SK-N-SH (cell line): ENCODE data around the gene TAGLN2. TPM values are rescaled to one million over a fixed set of nuclear protein-coding genes. Genes with fewer than 3 reads are reported as not detected.
"Not testable (repeated sequence)": the region's sequence is repeated elsewhere in the genome, so short reads cannot be mapped to it uniquely, and the experiment has no call there.

Experiments used
- CTCF ChIA-PET: fragments of 300-600, 350-600 bp; formaldehyde crosslinking; extraction: SDS; loops from one replicate; lab custom pipeline; 2021; lab: Yijun Ruan, JAX
- POLR2A ChIA-PET: fragments of 350-600 bp; sonication (Branson Sonifier 250); formaldehyde crosslinking; extraction: SDS; loops from one replicate; lab custom pipeline; 2020; ENCODE audit warnings: antibody characterized with exemption, inconsistent platforms; lab: Yijun Ruan, JAX
- DNase-seq: peaks from one replicate; pipeline ENCODE4 v3.0.0; 2012
- H2AFZ ChIP-seq: fragments of 200-600 bp; sonication (generic); 2 replicates; pipeline ENCODE4 v1.8.1; 2016; ENCODE audit warnings: antibody characterized with exemption, mild to moderate bottlenecking, low read depth
- H3F3A ChIP-seq: fragments of 200-600 bp; sonication (generic); replicated peaks from 2 replicates; pipeline ENCODE3; 2016; ENCODE audit warnings: antibody characterized with exemption, mild to moderate bottlenecking; ENCODE audit not compliant: insufficient read depth
- H3K27ac ChIP-seq, 2 experiments: fragments of 200-500 bp in 1 of 2; fragments of 200-600 bp in 1 of 2; sonication (Bioruptor generic) in 1 of 2; sonication (generic), shearing (Covaris generic) in 1 of 2; 2 replicates each; pipeline versions ENCODE4 v1.5.1 to v1.6.1; 2014 to 2016; ENCODE audit warnings: low read depth in 2 of 2, inconsistent platforms in 1 of 2, low read length in 1 of 2, mild to moderate bottlenecking in 1 of 2, mixed read lengths in 1 of 2
- H3K27me3 ChIP-seq: fragments of 200-600 bp; sonication (generic), shearing (Covaris generic); 2 replicates; pipeline ENCODE4 v1.6.1; 2016; ENCODE audit warnings: mixed run types; ENCODE audit not compliant: insufficient read depth
- H3K36me3 ChIP-seq, 2 experiments: fragments of 200-500 bp in 1 of 2; fragments of 200-600 bp in 1 of 2; sonication (Bioruptor generic) in 1 of 2; sonication (generic) in 1 of 2; replicated peaks in 1 of 2; 2 replicates each; pipeline versions ENCODE3 to v1.5.1; 2014 to 2016; ENCODE audit warnings: low read length in 1 of 2, mild to moderate bottlenecking in 1 of 2; ENCODE audit not compliant: insufficient read depth in 2 of 2, control insufficient read depth in 1 of 2
- H3K4me1 ChIP-seq, 2 experiments: fragments of 200-500 bp in 1 of 2; fragments of 200-600 bp in 1 of 2; sonication (Bioruptor generic) in 1 of 2; sonication (generic), shearing (Covaris generic) in 1 of 2; 2 replicates each; pipeline versions ENCODE4 v1.5.1 to v1.6.1; 2014 to 2016; ENCODE audit warnings: low read depth in 1 of 2, low read length in 1 of 2, mixed run types in 1 of 2; ENCODE audit not compliant: insufficient read depth in 2 of 2, control insufficient read depth in 1 of 2
- H3K4me2 ChIP-seq: fragments of 200-600 bp; sonication (generic), shearing (Covaris generic); 2 replicates; pipeline ENCODE4 v1.6.1; 2017; ENCODE audit warnings: mixed run types
- H3K4me3 ChIP-seq, 2 experiments: fragments of 200-500 bp in 1 of 2; fragments of 200-600 bp in 1 of 2; sonication (Bioruptor generic) in 1 of 2; sonication (generic), shearing (Covaris generic) in 1 of 2; 2 replicates each; pipeline versions ENCODE4 v1.5.1 to v1.8.1; 2014 to 2016; ENCODE audit warnings: low read depth in 2 of 2, inconsistent platforms in 1 of 2, low read length in 1 of 2, mild to moderate bottlenecking in 1 of 2, mixed read lengths in 1 of 2, moderate library complexity in 1 of 2
- H3K79me2 ChIP-seq: fragments of 200-600 bp; sonication (generic); 2 replicates; pipeline ENCODE4 v1.8.1; 2017; ENCODE audit warnings: mild to moderate bottlenecking; ENCODE audit not compliant: insufficient read depth
- H3K9ac ChIP-seq: fragments of 200-600 bp; sonication (generic); 2 replicates; pipeline ENCODE4 v1.6.1; 2017; ENCODE audit warnings: mixed run types
- H3K9me2 ChIP-seq: fragments of 200-600 bp; sonication (generic); 2 replicates; pipeline ENCODE4 v1.6.1; 2017; ENCODE audit warnings: mixed run types
- H3K9me3 ChIP-seq: fragments of 200-600 bp; sonication (generic); 2 replicates; pipeline ENCODE4 v1.6.1; 2017; ENCODE audit warnings: mixed run types, mild to moderate bottlenecking, moderate library complexity
- H4K20me1 ChIP-seq: fragments of 200-600 bp; sonication (generic); 2 replicates; pipeline ENCODE4 v1.6.1; 2017; ENCODE audit warnings: mild to moderate bottlenecking, mixed run types; ENCODE audit not compliant: insufficient read depth
- ELF1 ChIP-seq: IDR thresholded peaks from 2 replicates; pipeline ENCODE4 v1.4.0; 2012
- EP300 ChIP-seq, 2 experiments: IDR thresholded peaks; 2 replicates each; pipeline versions ENCODE4 v1.4.0 to v1.6.1; 2012; ENCODE audit warnings: borderline replicate concordance in 1 of 2, low read depth in 1 of 2, low read length in 1 of 2
- GATA2 ChIP-seq: sonication (generic); formaldehyde crosslinking; IDR thresholded peaks from 2 replicates; pipeline ENCODE4 v1.5.0; 2020; ENCODE audit warnings: mild to moderate bottlenecking, missing genetic modification reagents
- NFIC ChIP-seq: IDR thresholded peaks from 2 replicates; pipeline ENCODE4 v1.4.0; 2012; ENCODE audit warnings: borderline replicate concordance
- RFX5 ChIP-seq: IDR thresholded peaks from 2 replicates; pipeline ENCODE4 v1.6.1; 2012; ENCODE audit warnings: mild to moderate bottlenecking, improper control_type of control experiment, low read length
- RXRA ChIP-seq: IDR thresholded peaks from 2 replicates; pipeline ENCODE4 v1.4.0; 2012; ENCODE audit warnings: low read depth, mild to moderate bottlenecking, borderline replicate concordance
- SIN3A ChIP-seq: IDR thresholded peaks from 2 replicates; pipeline ENCODE4 v1.6.1; 2012; ENCODE audit warnings: low read depth, mild to moderate bottlenecking, low read length, moderate library complexity, borderline replicate concordance
- TCF12 ChIP-seq: IDR thresholded peaks from 2 replicates; pipeline ENCODE4 v1.4.0; 2012
- WGBS: methylation state at CpG from one replicate; pipeline ENCODE4 v1.1.6; 2017; ENCODE audit warnings: low lambda C conversion rate; 5-methylcytosine and 5-hydroxymethylcytosine counted together
- polyA plus RNA-seq, 3 experiments: library from polyadenylated mRNA; depleted of rRNA; stranded (reverse); fragments of >200 nt; gene quantifications; 2 replicates each; pipeline ENCODE4 v1.2.3, GENCODE V29; 2012
- TF ChIP-seq, protein P1 (sequence below): fragments of 150-350 bp; IDR thresholded peaks from 2 replicates; pipeline ENCODE4 v1.6.1; 2017; ENCODE audit warnings: antibody characterized with exemption, low read length, low read depth, borderline replicate concordance
- TF ChIP-seq, protein P2 (sequence below): IDR thresholded peaks from 2 replicates; pipeline ENCODE4 v1.4.0; 2012; ENCODE audit warnings: low read depth, borderline replicate concordance

The TAGLN2 gene
- polyA plus RNA-seq, 1 of the 3 experiments (the other 2 are of a cell fraction) = 646 TPM

- ChIA-PET POLR2A (interaction anchor here (0.5 kb wide), 1 partner anchor 129 kb away, joined by 3 read pairs; no protein-coding TSS in a partner anchor), CTCF (interaction anchor here (0.9 to 1.7 kb wide), 4 partner anchors 10 to 105 kb away, joined by 3 to 5 read pairs (median 4); no protein-coding TSS in a partner anchor)
- no peaks in the 10 kb centered on the region for H3K27me3 ChIP-seq
These were observed 24.4 kb downstream of the TAGLN2 start for GRCh38 chr1:159900755-159901360.

DNA sequence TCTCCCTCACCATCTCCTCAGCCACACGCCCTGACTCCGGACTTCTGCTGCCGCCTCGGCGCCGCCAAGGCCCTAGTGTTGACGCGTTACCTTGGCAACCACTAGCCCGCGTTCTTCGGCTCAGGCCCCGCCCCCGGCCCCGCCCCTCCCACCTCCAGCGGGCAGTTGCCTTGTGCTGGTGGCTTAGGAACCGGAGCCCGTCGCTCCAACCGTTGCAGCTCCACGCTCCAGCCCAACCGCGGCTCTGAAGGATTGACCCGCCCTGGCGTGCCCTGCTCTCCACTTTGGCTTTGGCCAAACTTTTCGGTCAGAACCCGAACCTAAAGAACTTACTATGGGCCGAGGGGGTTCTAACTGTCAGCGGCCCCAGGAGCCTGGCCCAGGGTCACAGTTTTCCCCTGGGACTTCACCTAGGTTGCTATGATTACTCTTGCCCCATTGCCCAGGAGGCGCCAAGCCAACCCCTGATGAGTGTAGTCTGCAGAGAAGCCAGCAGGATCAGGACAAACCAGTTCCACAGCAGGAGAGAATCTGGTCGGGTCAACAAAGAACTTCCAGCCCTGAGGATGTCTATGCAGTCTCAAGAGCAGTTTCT is 25.1 kb downstream of the TAGLN2 start, which contains the start of gene CFAP45:
CFAP45 (minus strand) TSS at position 80 of the 595 bp plus-strand sequence; CDS start at position 13, 67 bp downstream.
- no peak within 1 kb of the TSS for H2AFZ ChIP-seq
- H3K4me1 ChIP-seq = 0 out of 4 replicates have a peak, but pooled peaks cover 0 to 7% of the 10 kb centered on the region in 2 experiments
- no peak for DNase-seq
- no peaks in the 10 kb centered on the region for H3K36me3 ChIP-seq
- H3K27ac ChIP-seq = no peak within 1 kb of the TSS
- H3K4me2 ChIP-seq = no peak within 1 kb of the TSS
- ChIA-PET CTCF (interaction anchor here (0.9 to 1.7 kb wide), 4 partner anchors 9 to 106 kb away, joined by 3 to 5 read pairs (median 4); no protein-coding TSS in a partner anchor), POLR2A (interaction anchor here (0.5 kb wide), 1 partner anchor 130 kb away, joined by 3 read pairs; no protein-coding TSS in a partner anchor)
- no peaks in the 10 kb centered on the region for H3K79me2 ChIP-seq
- H3K9me2 ChIP-seq = no peaks in the 10 kb centered on the region
- no peak for TF ChIP-seq NFIC
- no peak for TF ChIP-seq RXRA
- WGBS = 71% methylated on average over 30 of the region's 30 CpGs
- H3K4me3 ChIP-seq = no peak within 1 kb of the TSS
- no peaks in the 10 kb centered on the region for H3K27me3 ChIP-seq
- no peaks in the 10 kb centered on the region for H4K20me1 ChIP-seq
- no peaks in the 10 kb centered on the region for H3K9me3 ChIP-seq
- H3F3A ChIP-seq = no peaks in the 10 kb centered on the region
- no peak within 1 kb of the TSS for H3K9ac ChIP-seq

More at GRCh38 chr1:159900755-159901360, 24.4 kb downstream of the TAGLN2 start:
- no peak overlapping the region for H2AFZ ChIP-seq
- H3K4me2 ChIP-seq = no peak overlapping the region
- H3K36me3 ChIP-seq = no peaks in the 10 kb centered on the region
- H3K9me3 ChIP-seq = no peaks in the 10 kb centered on the region
- no peak overlapping the region for H3K4me3 ChIP-seq
- no peak for DNase-seq
- H3K4me1 ChIP-seq = 0 out of 4 replicates have a peak, but pooled peaks cover 0 to 7% of the 10 kb centered on the region in 2 experiments
- H4K20me1 ChIP-seq = no peaks in the 10 kb centered on the region
- whole genome bisulfite sequencing = 78% methylated on average over 2 of the region's 2 CpGs
- TF ChIP-seq, protein P1, sequence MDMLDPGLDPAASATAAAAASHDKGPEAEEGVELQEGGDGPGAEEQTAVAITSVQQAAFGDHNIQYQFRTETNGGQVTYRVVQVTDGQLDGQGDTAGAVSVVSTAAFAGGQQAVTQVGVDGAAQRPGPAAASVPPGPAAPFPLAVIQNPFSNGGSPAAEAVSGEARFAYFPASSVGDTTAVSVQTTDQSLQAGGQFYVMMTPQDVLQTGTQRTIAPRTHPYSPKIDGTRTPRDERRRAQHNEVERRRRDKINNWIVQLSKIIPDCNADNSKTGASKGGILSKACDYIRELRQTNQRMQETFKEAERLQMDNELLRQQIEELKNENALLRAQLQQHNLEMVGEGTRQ = no peak
- TF ChIP-seq ELF1 (no peak), GATA2 (CRISPR knock-in tag) (no peak), SIN3A (no peak), TCF12 (no peak), RFX5 (no peak), EP300 (IDR thresholded peaks at IDR 0.05; ENCODE audit: borderline replicate concordance in 1 of 2, low read depth in 1 of 2, low read length in 1 of 2) (no peak)
- TF ChIP-seq, protein P2, sequence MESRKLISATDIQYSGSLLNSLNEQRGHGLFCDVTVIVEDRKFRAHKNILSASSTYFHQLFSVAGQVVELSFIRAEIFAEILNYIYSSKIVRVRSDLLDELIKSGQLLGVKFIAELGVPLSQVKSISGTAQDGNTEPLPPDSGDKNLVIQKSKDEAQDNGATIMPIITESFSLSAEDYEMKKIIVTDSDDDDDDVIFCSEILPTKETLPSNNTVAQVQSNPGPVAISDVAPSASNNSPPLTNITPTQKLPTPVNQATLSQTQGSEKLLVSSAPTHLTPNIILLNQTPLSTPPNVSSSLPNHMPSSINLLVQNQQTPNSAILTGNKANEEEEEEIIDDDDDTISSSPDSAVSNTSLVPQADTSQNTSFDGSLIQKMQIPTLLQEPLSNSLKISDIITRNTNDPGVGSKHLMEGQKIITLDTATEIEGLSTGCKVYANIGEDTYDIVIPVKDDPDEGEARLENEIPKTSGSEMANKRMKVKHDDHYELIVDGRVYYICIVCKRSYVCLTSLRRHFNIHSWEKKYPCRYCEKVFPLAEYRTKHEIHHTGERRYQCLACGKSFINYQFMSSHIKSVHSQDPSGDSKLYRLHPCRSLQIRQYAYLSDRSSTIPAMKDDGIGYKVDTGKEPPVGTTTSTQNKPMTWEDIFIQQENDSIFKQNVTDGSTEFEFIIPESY = no peak
- H3K9ac ChIP-seq = no peak overlapping the region
- no peaks in the 10 kb centered on the region for H3K9me2 ChIP-seq
- H3K79me2 ChIP-seq = no peaks in the 10 kb centered on the region
- no peaks in the 10 kb centered on the region for H3F3A ChIP-seq
- no peak overlapping the region for H3K27ac ChIP-seq

GRCh38 chr1:159899634-159900033 is 25.7 kb downstream of the TAGLN2 start:
- H3K79me2 ChIP-seq, H3K4me1 ChIP-seq, H2AFZ ChIP-seq, H3K9me3 ChIP-seq, H3K4me2 ChIP-seq, H3K36me3 ChIP-seq, H4K20me1 ChIP-seq, H3K27me3 ChIP-seq, H3K9ac ChIP-seq, H3F3A ChIP-seq, DNase-seq, POLR2A ChIA-PET, H3K9me2 ChIP-seq, H3K4me3 ChIP-seq, H3K27ac ChIP-seq: not testable (repeated sequence)
- 98% methylated on average over 13 of the region's 15 CpGs for WGBS
- CTCF ChIA-PET = interaction anchor here (1.5 to 1.7 kb wide), 2 partner anchors 9 to 106 kb away, joined by 5 read pairs; no protein-coding TSS in a partner anchor
